Cardiac muscle cell (in vitro differentiated cells and primary cell): Measurements from ENCODE around the gene CCDC157. TPM values are rescaled to one million over a fixed set of nuclear protein-coding genes. Genes with fewer than 3 reads are reported as not detected.
"Not testable (repeated sequence)": the region's sequence is repeated elsewhere in the genome, so short reads cannot be mapped to it uniquely, and the experiment has no call there.

Source experiments
- DNase-seq, 2 donors: peaks; one replicate each; pipeline versions ENCODE4 v3.0.0 to v3.0.0-alpha.2; 2010 to 2017; ENCODE audit warnings: low read depth in 1 of 2, low spot score in 1 of 2
- H3K27ac ChIP-seq: fragments of 200-600 bp; sonication (generic); 2 replicates; pipeline ENCODE4 v1.5.1; 2016
- H3K27me3 ChIP-seq: fragments of 200-600 bp; sonication (generic); 2 replicates; pipeline ENCODE4 v1.6.0; 2016; ENCODE audit warnings: control low read depth
- H3K36me3 ChIP-seq: fragments of 200-600 bp; sonication (generic); 2 replicates; pipeline ENCODE4 v1.5.1; 2016; ENCODE audit warnings: control low read depth
- H3K4me1 ChIP-seq: fragments of 200-600 bp; sonication (generic); 2 replicates; pipeline ENCODE4 v1.8.1; 2017; ENCODE audit warnings: low read depth, mild to moderate bottlenecking, mixed run types
- H3K4me3 ChIP-seq: fragments of 200-600 bp; sonication (generic); 2 replicates; pipeline ENCODE4 v1.5.1; 2016; ENCODE audit warnings: mild to moderate bottlenecking
- H3K9me3 ChIP-seq: fragments of 200-600 bp; sonication (generic); 2 replicates; pipeline ENCODE4 v1.5.1; 2017; ENCODE audit warnings: low read depth, mild to moderate bottlenecking, control low read depth
- CTCF ChIP-seq: IDR thresholded peaks from 2 replicates; pipeline ENCODE4 v1.5.1; 2012; ENCODE audit warnings: low read depth, mild to moderate bottlenecking, low read length
- polyA plus RNA-seq: library from polyadenylated mRNA; unstranded; fragments of >200 nt; fragmentation: Nextera tagmentation; extraction: Ambion mirVana; gene quantifications from 2 replicates; pipeline ENCODE4 v1.2.1, GENCODE V29; 2016
- total RNA-seq: library from RNA; depleted of rRNA; stranded (reverse); fragments of >200 nt; gene quantifications from 2 replicates; pipeline ENCODE4 v1.2.3, GENCODE V29; 2016

Gene CCDC157
- total and polyA plus RNA-seq, 2 experiments from 2014 or later = 7.1 to 8.7 TPM

GRCh38 chr22:30334646-30335045 is 22.2 kb upstream of the CCDC157 start:
- Histone ChIP-seq H3K9me3 (no peaks in the 10 kb centered on the region), H3K27me3 (no peaks in the 10 kb centered on the region), H3K27ac (no peak overlapping the region), H3K36me3 (peaks cover 61% of the 10 kb centered on the region), H3K4me3 (no peak overlapping the region), H3K4me1 (no peaks in the 10 kb centered on the region)
- no peak for DNase-seq
- TF ChIP-seq CTCF = no peak

- Histone ChIP-seq H3K36me3 (peaks cover 66% of the 10 kb centered on the region), H3K9me3 (no peaks in the 10 kb centered on the region), H3K4me3 (no peak overlapping the region), H3K27ac (no peak overlapping the region), H3K27me3 (no peaks in the 10 kb centered on the region), H3K4me1 (no peaks in the 10 kb centered on the region)
- no peak for TF ChIP-seq CTCF
- DNase-seq = no peak
Measured at GRCh38 chr22:30335236-30335635, 21.6 kb upstream of the CCDC157 start.

- peaks cover 82% of the 10 kb centered on the region for H3K36me3 ChIP-seq
- TF ChIP-seq CTCF = no peak
Measured at GRCh38 chr22:30336752-30337460, 19.9 kb upstream of the CCDC157 start.

GRCh38 chr22:30337461-30337778 is 19.4 kb upstream of the CCDC157 start:
- no peaks in the 10 kb centered on the region for H3K27me3 ChIP-seq
- no peaks in the 10 kb centered on the region for H3K9me3 ChIP-seq
- TF ChIP-seq CTCF = no peak
- H3K36me3 ChIP-seq = peaks cover 87% of the 10 kb centered on the region
- no peaks in the 10 kb centered on the region for H3K4me1 ChIP-seq
- H3K27ac ChIP-seq = no peak overlapping the region
- no peak overlapping the region for H3K4me3 ChIP-seq
- DNase-seq = no peak

More at GRCh38 chr22:30336752-30337460, 19.9 kb upstream of the CCDC157 start:
- Histone ChIP-seq H3K9me3 (no peaks in the 10 kb centered on the region), H3K4me1 (no peaks in the 10 kb centered on the region), H3K27me3 (no peaks in the 10 kb centered on the region), H3K27ac (no peak overlapping the region), H3K4me3 (no peak overlapping the region)
- DNase-seq = no peak

GRCh38 chr22:30338341-30338740 is 18.5 kb upstream of the CCDC157 start:
- peaks cover 90% of the 10 kb centered on the region for H3K36me3 ChIP-seq
- H3K27me3 ChIP-seq, H3K4me3 ChIP-seq, H3K27ac ChIP-seq, H3K9me3 ChIP-seq, H3K4me1 ChIP-seq, DNase-seq: not testable (repeated sequence)

- Histone ChIP-seq H3K9me3 (no peaks in the 10 kb centered on the region), H3K4me3 (no peak overlapping the region), H3K4me1 (no peaks in the 10 kb centered on the region), H3K27me3 (no peaks in the 10 kb centered on the region), H3K27ac (no peak overlapping the region), H3K36me3 (peaks cover 90% of the 10 kb centered on the region)
- no peak for DNase-seq
- no peak for TF ChIP-seq CTCF
Measured at GRCh38 chr22:30338802-30339201, 18.0 kb upstream of the CCDC157 start.
